OCI-LY3 (cell line): ENCODE measurements around the gene C3orf20.

Experiments
- H2AFZ ChIP-seq: fragments of 200-600, 300-600 bp; shearing (Covaris generic); 2 replicates; pipeline ENCODE4 v1.6.0; 2014; ENCODE audit warnings: antibody characterized with exemption, low read depth, low read length
- H3K27ac ChIP-seq: fragments of 200-600, 300-600 bp; sonication (generic); 2 replicates; pipeline ENCODE4 v1.5.1; 2014; ENCODE audit warnings: mild to moderate bottlenecking, low read length, moderate library complexity, mixed read lengths
- H3K27me3 ChIP-seq: fragments of 200-600, 300-600 bp; sonication (generic); 2 replicates; pipeline ENCODE4 v1.6.1; 2014; ENCODE audit warnings: low read depth, low read length, mixed read lengths
- H3K36me3 ChIP-seq: fragments of 200-600, 300-600 bp; sonication (generic); replicated peaks from 2 replicates; pipeline ENCODE3; 2014; ENCODE audit warnings: low read depth, low read length, mixed read lengths
- H3K4me1 ChIP-seq: fragments of 300-600, 200-600 bp; sonication (generic); 2 replicates; pipeline ENCODE4 v1.6.1; 2014; ENCODE audit warnings: low read length, mixed read lengths
- H3K4me2 ChIP-seq: fragments of 200-600, 300-600 bp; sonication (generic); 2 replicates; pipeline ENCODE4 v1.6.1; 2014; ENCODE audit warnings: low read length, mixed read lengths
- H3K4me3 ChIP-seq: fragments of 300-600, 200-600 bp; sonication (generic); 2 replicates; pipeline ENCODE4 v1.5.1; 2014; ENCODE audit warnings: antibody characterized with exemption, mild to moderate bottlenecking, low read length, moderate library complexity
- H3K79me2 ChIP-seq: fragments of 300-600, 200-600 bp; shearing (Covaris generic); 2 replicates; pipeline ENCODE4 v1.6.1; 2014; ENCODE audit warnings: mild to moderate bottlenecking, low read length, mixed read lengths
- H3K9ac ChIP-seq: fragments of 300-600, 200-600 bp; shearing (Covaris generic); 2 replicates; pipeline ENCODE4 v1.6.0; 2014; ENCODE audit warnings: mild to moderate bottlenecking, low read length, moderate library complexity
- H3K9me3 ChIP-seq: fragments of 200-600, 300-600 bp; shearing (Covaris generic); 2 replicates; pipeline ENCODE4 v1.6.1; 2014; ENCODE audit warnings: low read length, mixed read lengths; ENCODE audit not compliant: insufficient read depth
- H4K20me1 ChIP-seq: fragments of 200-600, 300-600 bp; sonication (generic); 2 replicates; pipeline ENCODE4 v1.6.1; 2016; ENCODE audit warnings: low read length, mixed read lengths; ENCODE audit not compliant: insufficient read depth
- EZH2phosphoT487 ChIP-seq: fragments of 200-600 bp; shearing (Covaris generic); IDR thresholded peaks from 2 replicates; pipeline ENCODE4 v1.6.1; 2018; ENCODE audit warnings: antibody characterized with exemption, mixed run types, low read depth
- TF ChIP-seq, protein P1 (sequence below): fragments of 200-600, 300-600 bp; sonication (generic); IDR thresholded peaks from 2 replicates; pipeline ENCODE4 v1.5.1; 2014; ENCODE audit warnings: antibody characterized with exemption, low read length, low read depth

C3orf20 gene

DNA sequence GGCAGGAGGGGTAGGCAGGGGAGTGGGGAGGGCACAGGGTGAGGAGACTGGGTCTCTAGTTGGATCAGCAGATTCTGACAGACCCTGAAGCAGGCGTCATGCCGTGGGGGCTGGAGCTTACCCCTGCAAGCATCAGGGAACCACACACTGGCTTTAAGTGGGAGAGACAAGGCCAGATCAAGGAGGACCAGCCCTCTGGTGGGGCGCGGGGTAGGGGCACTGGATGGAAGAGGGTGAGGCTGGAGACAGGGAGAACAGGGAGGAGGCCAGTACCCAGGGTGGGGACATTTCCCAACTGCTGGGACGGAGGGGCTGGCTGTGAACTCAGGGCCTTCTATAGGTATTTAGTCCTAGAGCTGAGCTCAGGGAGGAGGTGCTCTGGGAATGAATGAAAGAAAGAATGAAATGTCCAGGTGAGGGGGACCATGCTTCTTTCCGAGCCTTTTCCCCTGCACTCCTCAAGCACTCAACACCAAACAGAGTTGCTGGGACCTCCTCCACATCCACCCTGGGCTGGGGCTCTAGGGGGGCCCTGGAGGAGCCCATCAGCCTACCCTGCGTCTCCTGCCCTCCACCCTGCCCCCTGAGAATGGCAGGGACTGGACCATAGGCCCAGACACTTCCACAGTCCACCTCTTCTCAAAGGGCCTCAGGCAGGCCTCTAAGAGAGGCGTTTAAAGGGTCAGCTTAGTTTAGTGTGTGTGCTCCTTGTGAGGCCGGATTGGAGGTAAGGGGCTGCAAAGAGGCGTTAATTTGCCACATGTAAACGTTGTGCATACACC is 94.8 kb downstream of the C3orf20 start:
- TF ChIP-seq, protein P1, sequence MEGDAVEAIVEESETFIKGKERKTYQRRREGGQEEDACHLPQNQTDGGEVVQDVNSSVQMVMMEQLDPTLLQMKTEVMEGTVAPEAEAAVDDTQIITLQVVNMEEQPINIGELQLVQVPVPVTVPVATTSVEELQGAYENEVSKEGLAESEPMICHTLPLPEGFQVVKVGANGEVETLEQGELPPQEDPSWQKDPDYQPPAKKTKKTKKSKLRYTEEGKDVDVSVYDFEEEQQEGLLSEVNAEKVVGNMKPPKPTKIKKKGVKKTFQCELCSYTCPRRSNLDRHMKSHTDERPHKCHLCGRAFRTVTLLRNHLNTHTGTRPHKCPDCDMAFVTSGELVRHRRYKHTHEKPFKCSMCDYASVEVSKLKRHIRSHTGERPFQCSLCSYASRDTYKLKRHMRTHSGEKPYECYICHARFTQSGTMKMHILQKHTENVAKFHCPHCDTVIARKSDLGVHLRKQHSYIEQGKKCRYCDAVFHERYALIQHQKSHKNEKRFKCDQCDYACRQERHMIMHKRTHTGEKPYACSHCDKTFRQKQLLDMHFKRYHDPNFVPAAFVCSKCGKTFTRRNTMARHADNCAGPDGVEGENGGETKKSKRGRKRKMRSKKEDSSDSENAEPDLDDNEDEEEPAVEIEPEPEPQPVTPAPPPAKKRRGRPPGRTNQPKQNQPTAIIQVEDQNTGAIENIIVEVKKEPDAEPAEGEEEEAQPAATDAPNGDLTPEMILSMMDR = no peak
- TF ChIP-seq EZH2phosphoT487 = no peak
- Histone ChIP-seq H3K9me3 (no peaks in the 10 kb centered on the region; the same call in 1 of the 2 replicates), H3K4me1 (no peaks in the 10 kb centered on the region), H2AFZ (no peak overlapping the region), H3K4me3 (no peak overlapping the region), H3K9ac (no peak overlapping the region), H3K4me2 (no peak overlapping the region), H3K79me2 (no peaks in the 10 kb centered on the region), H3K36me3 (no peaks in the 10 kb centered on the region), H4K20me1 (no peaks in the 10 kb centered on the region), H3K27me3 (no peaks in the 10 kb centered on the region), H3K27ac (no peak overlapping the region)

DNA sequence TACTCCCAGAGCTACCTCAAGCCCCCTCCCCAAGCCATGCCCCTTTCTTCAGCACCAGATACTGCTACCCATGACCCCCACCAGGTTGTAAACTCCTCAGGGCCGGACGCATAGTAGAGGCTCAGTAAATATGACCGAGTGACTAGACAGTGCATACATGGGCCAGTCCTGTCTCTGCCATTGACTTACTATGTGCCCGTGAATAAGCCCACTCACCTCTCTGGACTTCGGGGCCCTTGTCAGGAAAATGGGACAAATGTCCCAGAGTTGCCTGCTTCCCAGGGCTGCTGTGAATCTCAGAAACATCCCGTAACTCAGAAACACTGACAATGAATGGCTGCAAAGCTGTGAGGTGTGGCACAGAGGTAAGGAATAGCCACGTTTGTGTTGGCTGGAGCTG is 95.7 kb downstream of the C3orf20 start:
- Histone ChIP-seq H3K4me2 (no peak overlapping the region), H3K36me3 (no peaks in the 10 kb centered on the region), H3K4me1 (no peaks in the 10 kb centered on the region), H2AFZ (no peak overlapping the region), H3K4me3 (no peak overlapping the region), H3K79me2 (no peaks in the 10 kb centered on the region), H3K9ac (no peak overlapping the region), H3K27ac (no peak overlapping the region), H4K20me1 (no peaks in the 10 kb centered on the region), H3K27me3 (no peaks in the 10 kb centered on the region), H3K9me3 (no peaks in the 10 kb centered on the region; the same call in 1 of the 2 replicates)
- no peak for TF ChIP-seq EZH2phosphoT487
- TF ChIP-seq, protein P1 = no peak

DNA sequence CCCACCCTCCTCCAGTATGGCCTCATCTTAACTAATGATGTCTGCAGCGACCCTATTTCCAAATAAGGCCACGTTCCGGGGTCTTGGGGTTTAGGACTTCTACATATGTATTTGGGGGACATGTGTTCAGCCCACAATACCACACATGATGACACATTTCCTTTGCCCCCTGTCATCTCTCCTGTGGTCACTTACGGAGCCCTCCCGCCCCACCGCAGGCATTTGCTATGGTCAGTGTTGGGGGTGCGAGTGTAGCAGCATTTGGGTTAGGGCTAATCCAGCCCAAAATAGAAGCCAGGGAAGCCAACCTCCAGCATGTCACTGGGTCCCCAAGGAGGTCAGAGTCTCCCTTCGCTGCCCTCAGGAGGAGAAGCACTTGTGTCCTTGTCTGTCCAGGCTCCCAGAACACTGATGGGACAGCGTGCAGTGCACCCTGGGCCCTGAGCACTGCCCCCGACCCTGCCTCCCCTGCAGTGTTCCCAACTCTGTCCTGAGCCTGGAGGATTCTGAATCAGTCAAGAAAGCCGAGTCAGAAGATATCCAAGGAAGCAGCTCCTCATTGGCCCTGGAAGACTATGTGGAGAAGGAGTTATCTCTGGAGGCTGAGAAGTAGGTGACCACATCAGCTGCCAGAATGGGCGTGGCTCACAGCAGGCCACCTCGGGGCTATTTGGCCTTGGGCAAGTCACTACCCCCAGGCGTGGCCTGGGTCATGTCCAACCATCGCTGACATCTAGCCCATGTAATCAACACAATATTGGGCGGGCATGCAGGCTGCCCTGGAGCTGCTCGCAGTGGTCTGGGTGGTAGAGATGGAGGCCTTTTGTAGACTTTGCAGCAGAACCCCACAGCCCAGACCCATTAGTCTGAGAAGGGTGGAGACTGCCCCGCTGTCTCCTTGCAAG is 96.9 kb downstream of the C3orf20 start:
- no peaks in the 10 kb centered on the region for H3K36me3 ChIP-seq
- H3K9me3 ChIP-seq = no peaks in the 10 kb centered on the region; the same call in 1 of the 2 replicates
- TF ChIP-seq EZH2phosphoT487 = no peak
- TF ChIP-seq, protein P1 = no peak
- H3K27me3 ChIP-seq = no peaks in the 10 kb centered on the region
- no peaks in the 10 kb centered on the region for H3K79me2 ChIP-seq
- no peak overlapping the region for H3K4me3 ChIP-seq
- no peak overlapping the region for H3K4me2 ChIP-seq
- no peak overlapping the region for H3K9ac ChIP-seq
- no peaks in the 10 kb centered on the region for H3K4me1 ChIP-seq
- H3K27ac ChIP-seq = no peak overlapping the region
- no peak overlapping the region for H2AFZ ChIP-seq
- no peaks in the 10 kb centered on the region for H4K20me1 ChIP-seq
